Activated CD8-positive, alpha-beta T cell treated with anti-CD3 and anti-CD28 coated beads, Interleukin-2, amount 10 ng/mL, durations not matched to agents 7 days and 5 days (primary cell): Measurements from ENCODE around the gene CDKAL1. TPM values are rescaled to one million over a fixed set of nuclear protein-coding genes. Genes with fewer than 3 reads are reported as not detected.
"Not testable (repeated sequence)": the region's sequence is repeated elsewhere in the genome, so short reads cannot be mapped to it uniquely, and the experiment has no call there.

ENCODE experiments used
- ATAC-seq: fragments of 150-1000 bp; cut with Tn5 transposase; one replicate; pipeline ENCODE4 v1.10.0; 2021; ENCODE audit warnings: moderate library complexity
- CTCF ChIA-PET: fragments of 350-600 bp; sonication (Branson Sonifier 250); formaldehyde crosslinking; loops from one replicate; lab custom pipeline; 2021; ENCODE audit warnings: antibody characterized with exemption; lab: Charles Lee
- POLR2A ChIA-PET: fragments of 350-600 bp; sonication (Branson Sonifier 250); formaldehyde crosslinking; loops from one replicate; lab custom pipeline; 2021; ENCODE audit warnings: antibody characterized with exemption; lab: Charles Lee
- DNase-seq: peaks from one replicate; pipeline ENCODE4 v3.0.0-alpha.2; 2020
- H3K27ac Mint-ChIP-seq: one replicate; pipeline ENCODE4 v1.8.0; 2021; ENCODE audit warnings: mild to moderate bottlenecking, mixed read lengths
- H3K27me3 Mint-ChIP-seq: one replicate; pipeline ENCODE4 v1.8.0; 2021; ENCODE audit warnings: low read depth, mixed read lengths
- H3K36me3 Mint-ChIP-seq: one replicate; pipeline ENCODE4 v1.8.0; 2021; ENCODE audit warnings: low read depth, mixed read lengths
- H3K4me1 Mint-ChIP-seq: one replicate; pipeline ENCODE4 v1.8.0; 2021; ENCODE audit warnings: low read depth, mixed read lengths
- H3K4me3 Mint-ChIP-seq: one replicate; pipeline ENCODE4 v1.8.0; 2021; ENCODE audit warnings: mild to moderate bottlenecking, mixed read lengths
- H3K9me3 Mint-ChIP-seq: one replicate; pipeline ENCODE4 v1.8.0; 2022; ENCODE audit warnings: mixed read lengths; ENCODE audit not compliant: insufficient read depth
- total RNA-seq, 2 experiments: library from RNA; stranded (reverse); gene quantifications; one replicate each; pipeline ENCODE4 v1.2.3, GENCODE V29; 2021

The CDKAL1 gene
- total RNA-seq, 2 experiments from 2014 or later = 24.3 to 25.2 TPM

DNA sequence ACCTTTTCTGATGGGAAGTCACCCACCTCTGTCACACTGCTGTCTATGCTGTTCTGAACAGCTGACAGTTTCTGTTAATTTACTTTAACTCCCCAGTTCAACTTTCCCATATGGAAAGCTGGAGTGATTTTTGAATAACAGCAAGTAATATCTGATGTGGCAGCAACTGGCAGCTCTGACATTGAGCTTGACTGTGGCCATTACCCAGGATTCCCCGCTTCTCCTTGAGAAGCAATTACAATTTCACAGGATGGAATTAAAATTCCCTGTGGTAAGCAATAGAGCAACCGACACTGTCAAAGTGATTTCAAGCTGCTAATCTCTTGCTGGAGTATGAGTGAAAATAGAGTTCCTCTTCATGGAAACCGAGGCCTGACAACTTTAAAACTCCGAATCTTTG, 711.2 kb downstream of the CDKAL1 start:
- Mint-ChIP-seq H3K36me3 (no peaks in the 10 kb centered on the region), H3K4me1 (no peaks in the 10 kb centered on the region), H3K27ac (no peak overlapping the region), H3K4me3 (no peak overlapping the region), H3K9me3 (peaks cover 3% of the 10 kb centered on the region), H3K27me3 (no peaks in the 10 kb centered on the region)
- POLR2A ChIA-PET = no interaction called here
- DNase-seq (no peak), ATAC-seq (no peak)
- CTCF ChIA-PET = interaction anchor here (1.0 kb wide), 1 partner anchor 15 kb away, joined by 3 read pairs; no protein-coding TSS in a partner anchor

- ChIA-PET POLR2A (no interaction called here), CTCF (interaction anchor here (1.0 kb wide), 1 partner anchor 14 kb away, joined by 3 read pairs; no protein-coding TSS in a partner anchor)
- DNase-seq (no peak), ATAC-seq (no peak)
- Mint-ChIP-seq H3K4me3 (no peak overlapping the region), H3K9me3 (peaks cover 3% of the 10 kb centered on the region), H3K36me3 (no peaks in the 10 kb centered on the region), H3K4me1 (no peaks in the 10 kb centered on the region), H3K27ac (no peak overlapping the region), H3K27me3 (no peaks in the 10 kb centered on the region)
These were observed 711.8 kb downstream of the CDKAL1 start for GRCh38 chr6:21246075-21246474.

DNA sequence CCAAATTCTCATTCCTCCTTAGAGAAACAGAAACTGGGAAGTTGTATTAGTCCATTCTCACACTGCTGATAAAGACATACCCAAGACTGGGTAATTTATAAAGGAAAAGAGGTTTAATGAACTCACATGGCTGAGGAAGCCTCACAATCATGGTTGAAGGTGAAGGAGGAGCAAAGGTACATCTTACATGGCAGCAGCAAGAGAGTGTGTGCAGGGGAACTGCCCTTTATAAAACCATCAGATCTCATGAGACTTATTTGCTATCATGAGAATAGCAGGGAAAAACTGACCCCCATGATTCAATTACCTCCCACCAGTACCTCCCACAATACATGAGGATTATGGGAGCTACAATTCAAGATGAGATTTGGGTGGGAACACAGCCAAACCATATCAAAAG, 720.2 kb downstream of the CDKAL1 start:
- CTCF ChIA-PET, POLR2A ChIA-PET, ATAC-seq: not testable (repeated sequence)

GRCh38 chr6:21256197-21256596, 721.9 kb downstream of the CDKAL1 start:
- no peak overlapping the region for H3K27ac Mint-ChIP-seq
- ATAC-seq = no peak
- H3K9me3 Mint-ChIP-seq = no peaks in the 10 kb centered on the region
- no peak overlapping the region for H3K4me3 Mint-ChIP-seq
- peaks cover 2% of the 10 kb centered on the region for H3K27me3 Mint-ChIP-seq
- H3K36me3 Mint-ChIP-seq = no peaks in the 10 kb centered on the region
- POLR2A ChIA-PET = no interaction called here
- CTCF ChIA-PET = no interaction called here
- no peaks in the 10 kb centered on the region for H3K4me1 Mint-ChIP-seq
- no peak for DNase-seq

More for the DNA sequence above, 720.2 kb downstream of the CDKAL1 start:
- not testable (repeated sequence) for H3K4me1 Mint-ChIP-seq, H3K9me3 Mint-ChIP-seq, H3K36me3 Mint-ChIP-seq, H3K27me3 Mint-ChIP-seq, H3K4me3 Mint-ChIP-seq, H3K27ac Mint-ChIP-seq, DNase-seq

- Mint-ChIP-seq H3K27ac (no peak overlapping the region), H3K36me3 (no peaks in the 10 kb centered on the region), H3K4me1 (no peaks in the 10 kb centered on the region), H3K4me3 (no peak overlapping the region), H3K9me3 (no peaks in the 10 kb centered on the region), H3K27me3 (no peaks in the 10 kb centered on the region)
- ChIA-PET CTCF (no interaction called here), POLR2A (no interaction called here)
- DNase-seq (no peak), ATAC-seq (no peak)
These were observed 722.9 kb downstream of the CDKAL1 start for GRCh38 chr6:21257125-21257524.

DNA sequence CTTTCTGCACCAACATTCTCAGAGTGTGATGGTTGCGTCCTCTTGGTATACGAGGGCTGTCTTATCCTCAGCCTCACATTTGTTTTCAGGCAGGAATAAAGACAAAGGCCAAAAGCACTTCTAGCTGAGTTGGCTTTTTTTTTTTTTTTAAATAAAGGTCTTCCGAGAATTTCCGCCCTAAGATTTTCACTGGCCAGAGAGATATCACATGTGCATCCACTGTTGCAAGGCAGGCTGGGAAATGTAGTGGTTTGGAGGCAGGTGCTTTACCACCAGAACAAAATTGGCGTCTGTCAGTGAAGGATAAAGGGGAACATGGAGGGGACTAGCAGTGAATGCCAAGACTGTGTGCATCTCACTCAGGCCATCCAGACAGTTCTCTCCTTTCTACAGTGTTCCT, 724.4 kb downstream of the CDKAL1 start:
- CTCF ChIA-PET = no interaction called here
- H3K36me3 Mint-ChIP-seq = no peaks in the 10 kb centered on the region
- no peaks in the 10 kb centered on the region for H3K9me3 Mint-ChIP-seq
- no peak for ATAC-seq
- DNase-seq = no peak
- H3K4me3 Mint-ChIP-seq = no peak overlapping the region
- POLR2A ChIA-PET = no interaction called here
- peaks cover 8% of the 10 kb centered on the region for H3K4me1 Mint-ChIP-seq
- no peak overlapping the region for H3K27ac Mint-ChIP-seq
- no peaks in the 10 kb centered on the region for H3K27me3 Mint-ChIP-seq

GRCh38 chr6:21259660-21260059, 725.4 kb downstream of the CDKAL1 start:
- ChIA-PET CTCF (interaction anchor here (1.2 kb wide), 1 partner anchor 14 kb away, joined by 3 read pairs; no protein-coding TSS in a partner anchor), POLR2A (no interaction called here)
- ATAC-seq = no peak
- no peaks in the 10 kb centered on the region for H3K9me3 Mint-ChIP-seq
- no peaks in the 10 kb centered on the region for H3K36me3 Mint-ChIP-seq
- H3K27ac Mint-ChIP-seq = no peak overlapping the region
- peaks cover 16% of the 10 kb centered on the region for H3K4me1 Mint-ChIP-seq
- no peak for DNase-seq
- no peaks in the 10 kb centered on the region for H3K27me3 Mint-ChIP-seq
- no peak overlapping the region for H3K4me3 Mint-ChIP-seq

GRCh38 chr6:21262504-21262903, 728.2 kb downstream of the CDKAL1 start:
- H3K9me3 Mint-ChIP-seq = no peaks in the 10 kb centered on the region
- CTCF ChIA-PET = no interaction called here
- no peak overlapping the region for H3K27ac Mint-ChIP-seq
- peaks cover 22% of the 10 kb centered on the region for H3K4me1 Mint-ChIP-seq
- H3K4me3 Mint-ChIP-seq = no peak overlapping the region
- H3K36me3 Mint-ChIP-seq = no peaks in the 10 kb centered on the region
- POLR2A ChIA-PET = no interaction called here
- H3K27me3 Mint-ChIP-seq = no peaks in the 10 kb centered on the region
- DNase-seq = no peak
- no peak for ATAC-seq

- ATAC-seq (no peak), DNase-seq (no peak)
- ChIA-PET POLR2A (no interaction called here), CTCF (no interaction called here)
- H3K36me3 Mint-ChIP-seq = no peaks in the 10 kb centered on the region
- no peak overlapping the region for H3K4me3 Mint-ChIP-seq
- no peaks in the 10 kb centered on the region for H3K27me3 Mint-ChIP-seq
- H3K9me3 Mint-ChIP-seq = no peaks in the 10 kb centered on the region
- H3K4me1 Mint-ChIP-seq = peaks cover 22% of the 10 kb centered on the region
- peak overlapping the region; percentile 12 for H3K27ac Mint-ChIP-seq
These were observed 729.5 kb downstream of the CDKAL1 start for GRCh38 chr6:21263531-21264287.

- peaks cover 22% of the 10 kb centered on the region for H3K4me1 Mint-ChIP-seq
- ATAC-seq = no peak
- H3K27me3 Mint-ChIP-seq = no peaks in the 10 kb centered on the region
- CTCF ChIA-PET = no interaction called here
- no peak overlapping the region for H3K27ac Mint-ChIP-seq
- H3K36me3 Mint-ChIP-seq = no peaks in the 10 kb centered on the region
- POLR2A ChIA-PET = no interaction called here
- no peak overlapping the region for H3K4me3 Mint-ChIP-seq
- DNase-seq = no peak
- no peaks in the 10 kb centered on the region for H3K9me3 Mint-ChIP-seq
These were observed 730.2 kb downstream of the CDKAL1 start for GRCh38 chr6:21264288-21265033.

- no peak overlapping the region for H3K27ac Mint-ChIP-seq
- H3K4me3 Mint-ChIP-seq = no peak overlapping the region
- DNase-seq (no peak), ATAC-seq (no peak)
- no peaks in the 10 kb centered on the region for H3K36me3 Mint-ChIP-seq
- peaks cover 22% of the 10 kb centered on the region for H3K4me1 Mint-ChIP-seq
- CTCF ChIA-PET = no interaction called here
- H3K9me3 Mint-ChIP-seq = no peaks in the 10 kb centered on the region
- H3K27me3 Mint-ChIP-seq = no peaks in the 10 kb centered on the region
- POLR2A ChIA-PET = no interaction called here
These were observed 730.9 kb downstream of the CDKAL1 start for GRCh38 chr6:21265034-21265729.

GRCh38 chr6:21265730-21266044, 731.4 kb downstream of the CDKAL1 start:
- ATAC-seq (no peak), DNase-seq (no peak)
- Mint-ChIP-seq H3K27me3 (no peaks in the 10 kb centered on the region), H3K4me1 (peaks cover 22% of the 10 kb centered on the region), H3K27ac (no peak overlapping the region), H3K36me3 (no peaks in the 10 kb centered on the region), H3K9me3 (no peaks in the 10 kb centered on the region), H3K4me3 (no peak overlapping the region)
- CTCF ChIA-PET = no interaction called here
- POLR2A ChIA-PET = no interaction called here
